GM18519 (cell line): Measurements from ENCODE around the gene DNAJC12.
"Not testable (repeated sequence)": the region's sequence is repeated elsewhere in the genome, so short reads cannot be mapped to it uniquely, and the experiment has no call there.

Experiments used
- ATAC-seq: cut with Tn5 transposase; IDR thresholded peaks from one replicate; pipeline ENCODE4 v1.9.1; 2021; ENCODE audit warnings: mild to moderate bottlenecking, moderate library complexity; ENCODE audit not compliant: unreplicated experiment, low FRiP score

Gene DNAJC12

DNA sequence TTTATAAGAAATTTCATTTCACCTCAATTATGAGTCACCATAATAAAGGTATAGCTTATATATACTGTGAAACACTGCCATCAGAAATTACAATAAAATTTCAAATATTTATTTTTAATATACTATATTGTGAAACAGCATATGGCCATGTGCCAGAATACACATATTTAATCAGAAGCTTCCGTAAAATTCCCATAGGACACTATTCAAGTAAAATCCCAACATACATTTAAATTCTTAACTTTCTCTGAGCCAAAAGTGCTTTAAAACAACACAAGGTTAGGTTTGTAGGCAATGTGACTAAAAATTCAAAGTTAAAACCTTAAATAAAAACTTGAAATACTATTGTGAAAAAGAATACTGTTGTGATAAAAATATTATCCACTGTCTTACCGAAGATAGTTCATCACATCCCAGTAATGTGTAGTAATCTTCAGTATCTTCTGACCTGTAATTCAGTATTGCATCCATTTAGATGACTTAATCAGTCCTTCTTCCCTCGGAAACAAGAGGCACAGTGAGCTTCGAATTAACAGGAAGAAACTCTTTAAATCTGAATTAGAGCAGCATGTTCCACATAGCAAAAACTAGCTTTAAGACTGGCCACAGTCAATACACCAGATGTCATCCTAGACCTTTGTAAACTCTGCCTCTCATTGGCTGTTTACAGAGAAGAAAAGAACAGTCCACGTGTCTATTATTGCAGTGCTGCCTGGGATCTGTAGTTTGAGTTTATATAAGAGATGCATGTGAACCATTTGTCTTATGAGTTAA, at the start of gene DNAJC12:
DNAJC12 (minus strand) TSS at position 648 of the 774 bp plus-strand sequence; CDS start at position 471, 177 bp downstream.
- ATAC-seq, result peak; percentile 99

DNA sequence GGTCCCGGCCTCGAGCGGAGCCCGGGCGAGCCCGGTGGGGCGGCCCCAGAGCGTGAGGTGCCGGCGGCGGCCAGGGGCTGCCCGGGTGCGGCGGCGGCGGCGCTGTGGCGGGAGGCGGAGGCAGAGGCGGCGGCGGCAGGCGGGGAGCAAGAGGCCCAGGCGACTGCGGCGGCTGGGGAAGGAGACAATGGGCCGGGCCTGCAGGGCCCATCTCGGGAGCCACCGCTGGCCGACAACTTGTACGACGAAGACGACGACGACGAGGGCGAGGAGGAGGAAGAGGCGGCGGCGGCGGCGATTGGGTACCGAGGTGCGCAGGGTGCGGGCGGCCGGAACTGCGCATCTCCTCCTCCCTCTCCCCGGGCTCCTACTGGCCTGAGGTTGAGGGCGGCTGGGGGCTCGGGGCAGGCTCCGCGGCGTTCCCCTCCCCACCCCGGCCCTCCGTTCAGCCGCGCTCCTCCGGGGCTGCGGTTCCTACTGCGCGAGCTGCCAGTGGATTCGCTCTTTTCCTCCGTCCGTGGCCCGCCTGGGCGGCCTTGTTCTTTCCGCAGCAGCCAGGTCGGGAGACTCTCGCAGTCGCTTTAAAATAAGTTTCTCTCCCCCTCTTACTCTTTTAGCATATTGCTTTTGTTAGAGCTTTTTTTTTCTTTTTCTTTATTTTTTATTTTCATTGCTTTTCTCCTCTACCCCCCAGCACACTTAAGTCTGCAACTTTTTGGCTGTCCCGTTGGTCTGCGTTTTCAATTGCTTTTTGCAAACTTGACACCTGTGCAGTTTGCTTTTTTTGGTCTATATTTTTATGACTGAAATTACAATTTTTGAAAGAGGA, 47.1 kb upstream of the DNAJC12 start:
- peak; percentile 40 for ATAC-seq

DNA sequence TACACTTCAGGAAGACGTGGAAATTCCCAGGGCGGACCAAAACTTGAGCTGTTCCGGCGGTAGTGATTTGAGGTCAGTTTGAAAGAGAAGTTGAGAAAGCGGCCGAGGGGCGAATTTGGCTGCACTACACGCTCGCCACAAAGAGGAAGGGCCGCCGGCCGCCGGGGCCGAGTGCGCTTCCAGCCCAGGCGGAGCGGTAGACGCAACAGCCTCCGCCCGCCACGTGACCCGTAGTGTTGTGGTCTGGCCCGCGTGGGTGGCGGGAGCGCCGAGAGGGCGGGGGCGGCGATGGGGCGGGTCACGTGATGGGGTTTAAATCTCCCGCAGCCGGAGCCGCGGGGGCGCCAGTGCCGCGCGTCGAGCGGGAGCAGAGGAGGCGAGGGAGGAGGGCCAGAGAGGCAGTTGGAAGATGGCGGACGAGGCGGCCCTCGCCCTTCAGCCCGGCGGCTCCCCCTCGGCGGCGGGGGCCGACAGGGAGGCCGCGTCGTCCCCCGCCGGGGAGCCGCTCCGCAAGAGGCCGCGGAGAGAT, 46.4 kb upstream of the DNAJC12 start, which contains the start of gene SIRT1:
SIRT1 (plus strand) TSS at position 344 of the 529 bp plus-strand sequence; CDS start at position 410, 66 bp downstream.
- ATAC-seq, result peak; percentile 79

DNA sequence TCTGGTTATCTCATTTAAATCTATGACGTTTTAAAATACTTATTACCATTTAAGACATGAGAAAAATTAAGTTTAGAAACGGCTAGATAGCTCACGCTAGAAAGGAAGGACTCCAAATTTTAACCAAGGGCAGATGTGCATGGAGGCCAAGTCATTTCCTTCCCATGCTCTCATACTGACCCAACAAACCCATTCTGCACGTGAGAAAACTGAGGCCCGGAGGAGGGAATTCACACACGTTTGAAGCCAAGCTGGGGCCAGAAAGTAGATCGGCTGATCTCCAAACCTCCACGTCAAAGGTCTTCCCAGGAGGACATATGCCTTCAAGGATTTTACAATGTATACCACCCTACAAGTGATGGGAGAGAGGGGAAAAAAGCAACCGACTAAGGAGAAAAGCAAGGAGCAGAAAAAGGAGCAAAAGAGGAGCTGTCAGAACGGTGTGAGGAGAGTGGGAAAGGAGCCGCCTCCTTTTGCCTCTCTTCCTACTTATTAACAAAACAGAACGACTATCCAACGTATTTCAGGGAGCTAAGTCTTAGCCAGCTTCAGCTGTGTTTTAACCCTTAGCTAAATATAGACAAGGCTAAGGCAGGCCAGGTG, 45.8 kb upstream of the DNAJC12 start:
- no peak for ATAC-seq

DNA sequence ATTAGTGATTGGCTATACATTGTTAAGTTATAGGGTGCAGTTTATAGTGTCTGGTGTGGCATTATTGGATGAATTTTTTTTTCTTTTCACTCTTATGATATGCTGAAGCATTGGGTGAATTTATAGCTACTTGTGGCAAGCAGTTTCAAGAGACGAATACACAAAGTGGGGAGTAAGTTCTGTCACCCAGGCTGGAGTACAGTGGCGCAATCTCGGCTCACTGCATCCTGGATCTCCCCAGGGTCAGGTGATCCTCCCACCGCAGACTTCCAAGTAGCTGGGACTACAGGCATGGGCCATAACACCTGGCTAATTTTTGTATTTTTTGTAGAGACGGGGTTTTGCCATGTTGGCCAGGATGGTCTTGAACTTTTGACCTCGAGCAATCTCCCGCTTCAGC, 40.1 kb upstream of the DNAJC12 start:
- no peak for ATAC-seq

DNA sequence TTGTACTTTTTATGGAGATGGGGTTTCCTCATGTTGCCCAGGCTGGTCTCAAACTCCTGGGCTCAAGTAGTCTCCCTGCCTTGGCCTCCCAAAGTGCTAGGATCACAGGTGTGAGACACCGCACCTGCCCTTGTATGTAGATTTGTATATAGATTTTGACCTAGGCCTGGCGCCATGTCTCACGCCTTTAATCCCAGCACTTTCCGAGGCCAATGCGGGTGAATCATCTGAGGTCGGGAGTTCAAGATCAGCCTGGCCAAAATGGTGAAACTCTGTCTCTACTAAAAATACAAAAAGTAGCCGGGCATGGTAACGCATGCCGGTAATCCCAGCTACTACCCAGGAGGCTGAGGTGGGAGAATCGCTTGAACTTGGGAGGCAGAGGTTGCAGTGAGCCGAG, 39.4 kb upstream of the DNAJC12 start:
- not testable (repeated sequence) for ATAC-seq

DNA sequence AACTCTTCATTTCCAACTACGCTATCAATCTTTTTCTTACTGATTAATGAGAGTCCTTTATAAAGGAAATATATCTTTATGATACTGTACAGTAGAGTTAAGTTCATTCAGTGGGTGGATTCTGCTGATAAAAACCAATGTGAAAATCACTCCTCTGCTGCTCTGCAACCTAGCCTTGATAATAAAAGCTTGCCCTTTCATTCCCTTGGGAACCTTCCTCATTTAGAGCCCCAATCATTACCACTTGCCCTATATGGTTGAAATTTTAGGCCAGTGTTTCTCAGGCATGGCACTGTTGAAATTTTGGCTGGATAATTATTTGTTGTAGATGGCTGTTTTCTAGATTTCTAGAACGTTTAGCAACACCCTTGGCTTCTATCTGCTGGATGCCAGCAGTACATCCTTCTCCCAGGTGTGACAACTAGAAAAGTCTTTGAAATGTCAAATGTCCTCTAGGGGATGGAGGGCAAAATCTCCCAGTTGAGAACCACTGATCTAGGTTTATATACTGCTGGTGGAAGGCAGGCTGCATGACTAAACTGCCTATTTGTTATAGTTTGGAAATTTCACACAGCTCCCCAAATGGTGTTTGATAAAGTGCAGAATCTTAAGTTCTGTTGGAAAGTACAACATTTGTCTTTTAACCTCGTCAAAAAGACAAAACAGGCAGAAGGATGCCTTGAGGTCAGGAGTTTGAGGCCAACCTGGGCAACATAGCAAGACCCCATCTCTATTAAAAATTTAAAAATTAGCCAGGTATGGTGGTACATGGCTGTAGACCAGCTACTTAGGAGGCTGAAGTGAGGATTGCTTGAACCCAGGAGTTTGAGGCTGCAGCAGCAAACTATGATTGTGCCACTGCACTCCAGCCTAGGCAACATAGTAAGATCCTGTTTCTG, 37.6 kb upstream of the DNAJC12 start:
- no peak for ATAC-seq

DNA sequence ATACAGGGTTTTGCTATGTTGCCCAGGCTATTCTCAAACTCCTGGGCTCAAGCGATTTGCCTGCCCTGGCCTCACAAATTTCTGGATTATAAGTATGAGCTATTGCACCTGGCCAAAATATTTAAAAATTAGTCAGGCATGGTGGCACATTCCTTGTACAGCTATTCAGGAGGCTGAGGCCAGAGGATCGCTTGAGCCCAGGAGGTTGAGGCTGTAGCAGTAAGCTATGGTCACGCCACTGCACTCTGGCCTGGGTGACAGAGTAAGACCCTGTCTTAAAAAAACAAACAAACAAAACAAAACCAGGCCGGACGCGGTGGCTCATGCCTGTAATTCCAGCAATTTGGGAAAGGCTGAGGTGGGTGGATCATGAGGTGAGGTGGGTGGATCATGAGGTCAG, 32.0 kb upstream of the DNAJC12 start:
- ATAC-seq, result no peak

DNA sequence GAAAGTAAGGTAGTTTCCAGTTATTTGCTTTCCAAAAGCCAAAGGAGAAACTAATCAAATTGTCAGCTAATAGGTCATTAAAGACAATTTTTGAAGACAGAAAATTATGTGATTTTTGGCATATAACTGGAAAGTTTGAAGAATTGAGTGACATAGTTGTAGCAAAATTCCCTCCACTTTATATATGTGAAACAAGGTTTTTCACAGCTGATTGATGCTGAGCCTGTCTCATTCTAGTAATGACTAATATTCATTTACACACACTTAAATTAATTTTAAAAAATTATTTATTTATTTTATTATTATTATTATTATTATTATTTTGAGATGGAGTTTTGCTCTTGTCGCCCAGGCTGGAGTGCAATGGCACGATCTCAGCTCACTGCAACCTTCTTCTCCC, 30.1 kb upstream of the DNAJC12 start:
- no peak for ATAC-seq

DNA sequence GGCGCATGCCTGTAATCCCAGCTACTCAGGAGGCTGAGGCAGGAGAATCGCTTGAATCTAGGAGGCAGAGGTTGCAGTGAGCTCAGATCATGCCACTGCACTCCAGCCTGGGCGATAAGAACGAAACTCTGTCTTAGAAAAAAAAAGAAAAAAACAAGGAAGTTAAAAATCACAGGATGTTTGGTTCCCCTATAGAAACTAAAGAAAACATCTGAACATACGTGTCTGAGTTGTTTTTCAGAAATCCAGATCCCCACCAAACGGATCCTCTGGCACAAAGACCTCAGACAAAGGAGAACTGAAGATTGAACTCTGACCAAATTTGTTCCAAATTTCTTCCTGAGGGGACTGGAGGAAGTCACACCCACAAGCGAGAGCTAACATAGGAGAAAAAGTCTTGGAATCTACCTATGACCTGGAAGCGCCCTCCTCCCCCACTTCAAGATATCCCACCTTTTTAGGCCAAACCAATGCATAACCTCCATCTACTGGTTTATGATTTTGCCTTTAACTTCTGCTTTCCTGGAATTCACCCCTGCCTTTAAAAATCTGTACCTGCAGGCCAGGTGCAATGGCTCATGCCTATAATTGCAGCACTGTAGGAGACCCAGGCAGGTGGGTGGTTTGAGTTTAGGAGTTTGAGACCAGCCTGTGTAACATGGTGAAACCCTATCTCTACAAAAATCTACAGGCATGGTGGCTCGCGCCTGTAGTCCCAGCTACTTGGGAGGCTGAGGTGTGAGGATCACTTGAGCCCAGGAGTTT, 26.8 kb upstream of the DNAJC12 start:
- ATAC-seq, result no peak

DNA sequence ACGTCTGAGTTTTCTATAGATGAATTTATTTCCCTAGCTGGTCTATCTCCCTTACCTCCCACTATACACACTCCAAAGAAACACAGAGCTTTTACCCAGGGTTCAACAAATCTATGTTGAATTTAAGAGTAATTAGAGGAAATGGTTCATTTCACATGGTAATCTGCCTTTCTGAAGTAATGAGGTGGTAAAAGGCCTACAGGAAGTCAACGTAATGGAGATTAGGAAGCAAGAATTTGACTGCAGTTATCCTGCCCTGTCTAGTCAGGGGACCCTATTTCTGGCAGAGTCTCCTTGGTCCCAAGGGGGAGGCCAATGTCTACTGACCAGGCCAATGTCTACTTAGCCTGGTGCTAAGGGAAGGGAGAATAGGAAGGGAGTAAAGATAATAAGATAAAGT, 25.1 kb upstream of the DNAJC12 start:
- ATAC-seq, result no peak

DNA sequence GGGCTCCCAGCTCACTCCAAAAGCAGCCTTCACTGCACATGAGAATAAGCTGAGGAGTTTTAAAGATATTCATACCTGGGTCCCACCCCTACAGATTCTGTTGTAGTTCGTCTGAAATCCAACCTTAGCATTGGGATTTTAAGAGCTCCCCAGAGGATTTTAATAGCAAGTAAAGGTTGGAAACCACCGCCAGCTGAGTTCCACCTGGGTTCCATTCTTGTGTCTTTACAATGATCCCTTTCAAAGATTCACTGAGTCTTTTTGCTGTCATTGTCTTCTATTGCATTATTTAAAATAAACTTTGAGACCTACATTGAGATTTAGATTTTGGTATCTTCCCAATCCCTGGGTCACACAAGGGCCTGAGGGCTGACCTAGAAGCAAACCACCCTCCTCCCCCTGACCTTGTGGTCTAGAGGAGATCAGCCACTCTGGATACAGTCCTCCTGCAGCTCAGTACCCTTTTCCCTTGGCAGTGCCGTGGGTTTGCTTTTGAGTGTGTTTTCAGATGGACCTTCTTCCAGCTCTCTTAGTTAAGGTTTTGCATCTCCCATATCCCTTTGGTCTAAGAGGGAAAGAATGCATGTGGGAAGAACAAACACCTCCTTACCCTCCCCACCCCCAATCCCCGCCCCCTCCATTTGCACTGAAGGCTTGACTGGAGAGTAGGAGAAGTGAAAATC, 23.9 kb upstream of the DNAJC12 start:
- no peak for ATAC-seq

DNA sequence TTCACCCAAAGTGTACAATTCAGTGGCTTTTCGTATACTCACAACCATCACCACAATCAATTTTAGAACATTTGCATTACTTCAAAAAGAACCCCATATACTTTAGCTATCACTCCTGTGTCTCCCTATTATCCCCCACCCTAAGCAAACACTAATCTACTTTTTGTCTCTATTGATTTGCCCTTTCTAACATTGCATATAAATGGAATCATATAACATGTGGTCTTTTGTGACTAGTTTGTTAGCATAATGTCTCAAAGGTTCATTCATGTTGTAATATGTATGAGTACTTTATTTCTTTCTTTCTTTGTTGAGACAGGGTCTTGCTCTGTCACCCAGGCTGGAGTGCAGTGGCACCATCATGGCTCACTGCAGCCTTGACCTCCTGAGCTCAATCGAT, 21.0 kb upstream of the DNAJC12 start:
- ATAC-seq, result no peak

DNA sequence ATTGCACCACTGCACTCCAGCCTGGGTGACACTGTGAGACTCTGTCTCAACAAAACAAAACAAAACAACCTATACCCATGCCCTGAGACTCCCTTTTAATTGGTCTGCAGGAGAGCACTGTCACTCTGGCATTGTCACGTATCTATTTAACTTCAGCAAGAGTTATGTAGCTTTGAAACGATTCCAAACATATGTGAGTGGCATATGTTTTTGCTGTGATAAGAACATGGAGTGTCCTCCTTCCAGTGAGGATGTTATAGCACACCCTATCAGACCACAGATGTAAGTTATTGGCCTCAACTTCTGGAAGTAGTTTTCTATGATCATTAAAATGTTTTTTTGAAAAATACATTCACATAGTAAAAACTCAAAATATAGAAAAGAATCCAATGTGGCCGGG, 15.5 kb upstream of the DNAJC12 start:
- ATAC-seq, result no peak

DNA sequence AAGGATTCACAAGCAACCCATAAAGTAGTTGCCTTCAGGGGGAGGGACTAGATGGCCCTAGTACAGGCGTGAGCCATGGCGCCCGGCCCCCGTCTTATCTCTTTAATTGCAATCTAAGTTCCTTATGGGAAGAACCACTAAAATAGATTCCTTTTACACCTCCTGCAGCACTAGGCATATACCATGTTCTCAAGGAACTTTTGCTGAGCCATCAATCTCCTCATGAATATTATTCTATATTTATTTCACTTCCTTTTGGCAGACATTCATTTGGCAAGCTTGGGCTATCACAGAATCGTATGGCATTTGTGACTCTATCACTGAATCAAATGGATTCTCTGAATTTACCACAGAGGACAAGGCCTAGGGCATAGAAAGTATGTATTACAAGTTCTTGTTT, 14.8 kb upstream of the DNAJC12 start:
- ATAC-seq, result no peak

DNA sequence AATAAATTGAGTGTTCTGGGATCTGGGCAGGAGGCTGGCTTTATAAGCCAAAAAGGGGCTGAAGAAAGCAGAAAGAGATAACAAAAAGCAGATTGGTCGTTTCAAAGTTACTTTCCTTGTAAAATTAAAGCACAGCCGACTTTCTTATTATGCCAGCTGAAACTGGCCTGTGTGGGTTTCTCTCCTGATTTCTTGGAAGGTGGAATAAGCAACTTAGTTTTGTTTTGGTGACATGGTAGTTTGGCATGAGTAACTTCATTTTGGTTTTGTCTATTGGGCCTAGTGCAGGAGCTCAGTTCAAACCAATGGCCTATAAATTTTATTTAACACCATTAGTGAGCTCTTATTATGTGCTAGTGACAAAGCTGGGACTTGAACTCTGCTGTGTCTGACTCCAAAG, 13.2 kb upstream of the DNAJC12 start:
- ATAC-seq, result no peak

DNA sequence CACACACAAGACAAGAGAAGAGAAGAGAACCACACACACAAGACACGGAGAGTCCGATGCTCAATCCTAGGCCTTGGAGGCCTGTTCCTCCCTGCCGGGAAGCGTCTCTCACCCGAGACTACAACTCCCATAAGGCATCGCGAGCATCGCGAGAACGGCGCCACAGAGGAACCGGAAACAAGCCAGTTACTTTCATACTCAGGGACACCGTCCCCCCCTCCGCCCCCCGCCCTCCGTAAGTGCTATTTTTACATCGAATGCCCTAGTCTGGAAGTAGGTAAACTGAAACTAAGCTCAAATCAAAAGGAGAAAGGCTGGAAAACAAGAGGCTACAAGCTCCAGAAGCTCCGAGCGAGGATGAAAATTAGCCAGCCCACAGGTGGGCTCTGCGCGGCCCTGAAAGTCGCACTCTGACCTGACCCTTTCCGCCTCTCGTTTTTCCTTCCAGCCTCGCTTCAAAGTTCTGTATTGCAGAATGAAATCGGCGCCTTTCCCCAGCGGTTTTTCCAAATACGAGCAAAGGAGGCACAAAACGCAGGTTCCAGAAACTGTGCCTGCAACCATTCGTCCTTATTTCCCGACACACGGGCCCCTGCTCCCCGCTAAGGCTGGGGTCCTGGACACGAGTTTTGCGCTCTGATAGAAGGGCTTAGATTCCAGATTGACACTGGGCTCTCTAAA, 11.5 kb upstream of the DNAJC12 start:
- peak; percentile 96 for ATAC-seq

DNA sequence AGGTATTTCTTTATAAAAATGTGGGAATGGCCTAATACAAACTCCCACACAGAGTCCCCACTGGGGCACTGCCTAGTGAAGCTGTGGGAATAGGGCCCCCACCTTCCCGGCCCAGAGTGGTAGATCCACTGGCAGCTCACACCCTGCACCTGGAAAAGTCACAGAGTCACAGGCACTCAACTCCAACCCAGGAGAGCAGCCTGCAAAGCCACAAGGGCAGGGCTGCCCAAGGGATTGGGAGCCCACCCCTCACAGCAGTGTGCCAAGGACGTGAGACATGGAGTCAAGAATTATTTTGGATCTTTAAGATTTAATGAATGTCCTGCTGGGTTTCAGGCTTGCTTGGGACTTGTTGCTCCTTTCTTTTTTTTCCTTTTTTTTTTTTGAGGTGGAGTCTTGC, 5.3 kb upstream of the DNAJC12 start:
- ATAC-seq, result no peak
